OCI-LY3 (cell line): ENCODE results near the gene MARK1.
A peak's percentile ranks its signal among the peaks of the same experiment; 100 is the strongest.

Source experiments
- H2AFZ ChIP-seq: fragments of 200-600, 300-600 bp; shearing (Covaris generic); 2 replicates; pipeline ENCODE4 v1.6.0; 2014; ENCODE audit warnings: antibody characterized with exemption, low read depth, low read length
- H3K27ac ChIP-seq: fragments of 200-600, 300-600 bp; sonication (generic); 2 replicates; pipeline ENCODE4 v1.5.1; 2014; ENCODE audit warnings: mild to moderate bottlenecking, low read length, moderate library complexity, mixed read lengths
- H3K27me3 ChIP-seq: fragments of 200-600, 300-600 bp; sonication (generic); 2 replicates; pipeline ENCODE4 v1.6.1; 2014; ENCODE audit warnings: low read depth, low read length, mixed read lengths
- H3K36me3 ChIP-seq: fragments of 200-600, 300-600 bp; sonication (generic); replicated peaks from 2 replicates; pipeline ENCODE3; 2014; ENCODE audit warnings: low read depth, low read length, mixed read lengths
- H3K4me1 ChIP-seq: fragments of 300-600, 200-600 bp; sonication (generic); 2 replicates; pipeline ENCODE4 v1.6.1; 2014; ENCODE audit warnings: low read length, mixed read lengths
- H3K4me2 ChIP-seq: fragments of 200-600, 300-600 bp; sonication (generic); 2 replicates; pipeline ENCODE4 v1.6.1; 2014; ENCODE audit warnings: low read length, mixed read lengths
- H3K4me3 ChIP-seq: fragments of 300-600, 200-600 bp; sonication (generic); 2 replicates; pipeline ENCODE4 v1.5.1; 2014; ENCODE audit warnings: antibody characterized with exemption, mild to moderate bottlenecking, low read length, moderate library complexity
- H3K79me2 ChIP-seq: fragments of 300-600, 200-600 bp; shearing (Covaris generic); 2 replicates; pipeline ENCODE4 v1.6.1; 2014; ENCODE audit warnings: mild to moderate bottlenecking, low read length, mixed read lengths
- H3K9ac ChIP-seq: fragments of 300-600, 200-600 bp; shearing (Covaris generic); 2 replicates; pipeline ENCODE4 v1.6.0; 2014; ENCODE audit warnings: mild to moderate bottlenecking, low read length, moderate library complexity
- H3K9me3 ChIP-seq: fragments of 200-600, 300-600 bp; shearing (Covaris generic); 2 replicates; pipeline ENCODE4 v1.6.1; 2014; ENCODE audit warnings: low read length, mixed read lengths; ENCODE audit not compliant: insufficient read depth
- H4K20me1 ChIP-seq: fragments of 200-600, 300-600 bp; sonication (generic); 2 replicates; pipeline ENCODE4 v1.6.1; 2016; ENCODE audit warnings: low read length, mixed read lengths; ENCODE audit not compliant: insufficient read depth
- CTCF ChIP-seq: fragments of 200-600, 300-600 bp; sonication (generic); IDR thresholded peaks from 2 replicates; pipeline ENCODE4 v1.5.1; 2014; ENCODE audit warnings: antibody characterized with exemption, low read length, low read depth
- EZH2phosphoT487 ChIP-seq: fragments of 200-600 bp; shearing (Covaris generic); IDR thresholded peaks from 2 replicates; pipeline ENCODE4 v1.6.1; 2018; ENCODE audit warnings: antibody characterized with exemption, mixed run types, low read depth

The MARK1 gene

GRCh38 chr1:220516014-220516721 is 11.8 kb upstream of the MARK1 start:
- Histone ChIP-seq H4K20me1 (no peaks in the 10 kb centered on the region), H3K4me3 (no peak overlapping the region), H3K36me3 (no peaks in the 10 kb centered on the region), H3K79me2 (no peaks in the 10 kb centered on the region), H3K4me1 (no peaks in the 10 kb centered on the region), H2AFZ (no peak overlapping the region), H3K4me2 (no peak overlapping the region), H3K9ac (no peak overlapping the region), H3K27me3 (0 out of 2 replicates have a peak, but pooled peaks cover 3% of the 10 kb centered on the region), H3K9me3 (no peaks in the 10 kb centered on the region), H3K27ac (no peak overlapping the region)
- TF ChIP-seq EZH2phosphoT487, result no peak
- no peak for TF ChIP-seq CTCF

GRCh38 chr1:220516722-220517042 is 11.3 kb upstream of the MARK1 start:
- Histone ChIP-seq H3K79me2 (no peaks in the 10 kb centered on the region), H3K27me3 (0 out of 2 replicates have a peak, but pooled peaks cover 4% of the 10 kb centered on the region), H3K9me3 (no peaks in the 10 kb centered on the region), H4K20me1 (no peaks in the 10 kb centered on the region), H3K9ac (no peak overlapping the region), H3K36me3 (no peaks in the 10 kb centered on the region), H3K4me3 (no peak overlapping the region), H3K27ac (no peak overlapping the region), H2AFZ (no peak overlapping the region), H3K4me1 (no peaks in the 10 kb centered on the region), H3K4me2 (no peak overlapping the region)
- TF ChIP-seq EZH2phosphoT487, result no peak
- no peak for TF ChIP-seq CTCF

- H3K9me3 ChIP-seq, result no peaks in the 10 kb centered on the region
- H3K27me3 ChIP-seq, result peaks cover 17% of the 10 kb centered on the region; the same call in 1 of the 2 replicates
- no peak overlapping the region for H3K4me3 ChIP-seq
- TF ChIP-seq CTCF, result no peak
- no peak for TF ChIP-seq EZH2phosphoT487
- H3K36me3 ChIP-seq, result no peaks in the 10 kb centered on the region
- H3K9ac ChIP-seq, result no peak overlapping the region
- no peak overlapping the region for H2AFZ ChIP-seq
- no peak overlapping the region for H3K27ac ChIP-seq
- no peaks in the 10 kb centered on the region for H4K20me1 ChIP-seq
- H3K4me2 ChIP-seq, result no peak overlapping the region
- no peaks in the 10 kb centered on the region for H3K79me2 ChIP-seq
- H3K4me1 ChIP-seq, result peaks cover under 1% of the 10 kb centered on the region; the same call in 1 of the 2 replicates
Observed at GRCh38 chr1:220521778-220522177, 6.2 kb upstream of the MARK1 start.

- H3K4me2 ChIP-seq, result peak overlapping the region; percentile 79; the same call in 1 of the 2 replicates
- no peaks in the 10 kb centered on the region for H4K20me1 ChIP-seq
- H3K79me2 ChIP-seq, result peaks cover 10% of the 10 kb centered on the region
- no peak overlapping the region for H3K9ac ChIP-seq
- TF ChIP-seq CTCF (peak; percentile 26), EZH2phosphoT487 (no peak)
- H3K9me3 ChIP-seq, result no peaks in the 10 kb centered on the region
- H3K36me3 ChIP-seq, result no peaks in the 10 kb centered on the region
- H3K27me3 ChIP-seq, result peaks cover 13% of the 10 kb centered on the region; the same call in 1 of the 2 replicates
- no peak overlapping the region for H3K27ac ChIP-seq
- 0 out of 2 replicates have a peak overlapping the region, but pooled peaks have one; percentile 30 for H2AFZ ChIP-seq
- H3K4me1 ChIP-seq, result peaks cover 5% of the 10 kb centered on the region; the same call in 1 of the 2 replicates
- no peak overlapping the region for H3K4me3 ChIP-seq
Observed at GRCh38 chr1:220526294-220526693, 1.6 kb upstream of the MARK1 start.
